AG04450 (cell line): ENCODE data around the gene EXT2. TPM values are rescaled to one million over a fixed set of nuclear protein-coding genes. Genes with fewer than 3 reads are reported as not detected.
A peak's percentile ranks its signal among the peaks of the same experiment; 100 is the strongest.

ENCODE experiments used
- CTCF ChIA-PET: fragments of 300-600, 350-600 bp; formaldehyde crosslinking; extraction: SDS; loops from one replicate; lab custom pipeline; 2022; ENCODE audit warnings: antibody characterized with exemption, inconsistent platforms; lab: Charles Lee
- POLR2A ChIA-PET: fragments of 350-600 bp; formaldehyde crosslinking; extraction: SDS; loops from one replicate; lab custom pipeline; 2021; ENCODE audit warnings: antibody characterized with exemption, inconsistent platforms; lab: Yijun Ruan, JAX
- DNase-seq: peaks from one replicate; pipeline ENCODE4 v3.0.0-alpha.2; 2011; ENCODE audit warnings: low read depth, low spot score
- H3K27ac ChIP-seq: one replicate; pipeline ENCODE4 v1.5.1; 2012; ENCODE audit warnings: low read depth, low read length, control low read depth
- H3K27me3 ChIP-seq: one replicate; pipeline ENCODE4 v1.6.0; 2012; ENCODE audit warnings: low read length; ENCODE audit not compliant: control insufficient read depth, insufficient read depth
- H3K4me3 ChIP-seq: 2 replicates; pipeline ENCODE4 v1.5.1; 2011; ENCODE audit warnings: mild to moderate bottlenecking, low read depth, low read length, control low read depth
- H3K9me3 ChIP-seq: 2 replicates; pipeline ENCODE4 v1.5.1; 2012; ENCODE audit warnings: low read length; ENCODE audit not compliant: control insufficient read depth, insufficient read depth
- polyA minus RNA-seq: library from RNA; depleted of rRNA, polyadenylated mRNA; stranded (reverse); fragments of >200 nt; gene quantifications from 2 replicates; pipeline ENCODE4 v1.2.3, GENCODE V29; 2011; rRNA and poly(A)+ RNA removed
- polyA plus RNA-seq: library from polyadenylated mRNA; depleted of rRNA; stranded (reverse); fragments of >200 nt; gene quantifications from 2 replicates; pipeline ENCODE4 v1.2.3, GENCODE V29; 2011; rRNA removed
- TF ChIP-seq, protein P1 (sequence below): IDR thresholded peaks from 2 replicates; pipeline ENCODE4 v1.5.1; 2011; ENCODE audit warnings: low read depth, low read length, control low read depth, inconsistent platforms

The EXT2 gene
- 128 and 138 TPM in 2 replicates for polyA plus RNA-seq
- polyA minus RNA-seq = 133 TPM in 2 replicates

DNA sequence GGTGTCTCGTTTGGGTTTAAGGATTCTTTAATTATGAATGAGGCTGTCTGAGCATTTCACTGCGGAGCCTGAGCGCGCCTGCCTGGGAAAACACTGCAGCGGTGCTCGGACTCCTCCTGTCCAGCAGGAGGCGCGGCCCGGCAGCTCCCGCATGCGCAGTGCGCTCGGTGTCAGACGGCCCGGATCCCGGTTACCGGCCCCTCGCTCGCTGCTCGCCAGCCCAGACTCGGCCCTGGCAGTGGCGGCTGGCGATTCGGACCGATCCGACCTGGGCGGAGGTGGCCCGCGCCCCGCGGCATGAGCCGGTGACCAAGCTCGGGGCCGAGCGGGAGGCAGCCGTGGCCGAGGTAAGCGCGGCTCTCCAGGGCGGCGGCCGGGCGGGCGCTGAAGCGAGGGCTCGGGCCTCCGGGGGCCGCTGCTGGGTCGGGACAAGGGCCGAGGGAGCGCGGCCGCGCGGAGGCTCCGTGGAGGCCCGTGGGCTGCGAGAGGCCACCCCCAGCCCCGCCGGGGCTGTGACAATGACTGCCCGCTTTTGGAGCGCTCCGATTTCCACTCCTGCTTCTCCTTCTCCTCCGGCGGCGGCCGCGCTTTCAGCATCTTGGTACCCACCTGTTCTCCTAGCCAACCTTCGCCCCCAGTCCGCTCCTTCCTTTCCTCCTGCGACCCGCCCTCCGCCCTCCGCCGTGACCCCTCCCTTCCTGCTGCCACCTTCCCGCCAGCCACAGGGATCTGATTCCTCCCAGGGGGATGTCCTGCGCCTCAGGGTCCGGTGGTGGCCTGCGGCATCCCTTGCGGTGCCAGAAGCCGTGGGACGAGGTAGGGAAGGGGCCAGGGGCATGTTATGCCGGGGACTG is at the start of gene EXT2:
Gene EXT2 (plus strand): TSS at position 173 of the 854 bp plus-strand sequence. CDS start 12,035 bp downstream, outside the sequence.
- ChIA-PET POLR2A (interaction anchor here (0.6 kb wide), 1 partner anchor 460 kb away, joined by 8 read pairs; no protein-coding TSS in a partner anchor), CTCF (interaction anchor here (0.6 to 3.8 kb wide), 28 partner anchors 9 to 967 kb away, joined by 3 to 112 read pairs (median 6); partner anchors contain the start of gene ACCS)
- no peak within 1 kb of the TSS for H3K27ac ChIP-seq
- peak within 1 kb of the TSS; percentile 82 for H3K4me3 ChIP-seq
- H3K9me3 ChIP-seq = no peaks in the 10 kb centered on the region; the same call in 1 of the 2 replicates
- H3K27me3 ChIP-seq = peaks cover 8% of the 10 kb centered on the region
- peak; percentile 61 for DNase-seq
- TF ChIP-seq, protein P1, sequence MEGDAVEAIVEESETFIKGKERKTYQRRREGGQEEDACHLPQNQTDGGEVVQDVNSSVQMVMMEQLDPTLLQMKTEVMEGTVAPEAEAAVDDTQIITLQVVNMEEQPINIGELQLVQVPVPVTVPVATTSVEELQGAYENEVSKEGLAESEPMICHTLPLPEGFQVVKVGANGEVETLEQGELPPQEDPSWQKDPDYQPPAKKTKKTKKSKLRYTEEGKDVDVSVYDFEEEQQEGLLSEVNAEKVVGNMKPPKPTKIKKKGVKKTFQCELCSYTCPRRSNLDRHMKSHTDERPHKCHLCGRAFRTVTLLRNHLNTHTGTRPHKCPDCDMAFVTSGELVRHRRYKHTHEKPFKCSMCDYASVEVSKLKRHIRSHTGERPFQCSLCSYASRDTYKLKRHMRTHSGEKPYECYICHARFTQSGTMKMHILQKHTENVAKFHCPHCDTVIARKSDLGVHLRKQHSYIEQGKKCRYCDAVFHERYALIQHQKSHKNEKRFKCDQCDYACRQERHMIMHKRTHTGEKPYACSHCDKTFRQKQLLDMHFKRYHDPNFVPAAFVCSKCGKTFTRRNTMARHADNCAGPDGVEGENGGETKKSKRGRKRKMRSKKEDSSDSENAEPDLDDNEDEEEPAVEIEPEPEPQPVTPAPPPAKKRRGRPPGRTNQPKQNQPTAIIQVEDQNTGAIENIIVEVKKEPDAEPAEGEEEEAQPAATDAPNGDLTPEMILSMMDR = peak; percentile 90

DNA sequence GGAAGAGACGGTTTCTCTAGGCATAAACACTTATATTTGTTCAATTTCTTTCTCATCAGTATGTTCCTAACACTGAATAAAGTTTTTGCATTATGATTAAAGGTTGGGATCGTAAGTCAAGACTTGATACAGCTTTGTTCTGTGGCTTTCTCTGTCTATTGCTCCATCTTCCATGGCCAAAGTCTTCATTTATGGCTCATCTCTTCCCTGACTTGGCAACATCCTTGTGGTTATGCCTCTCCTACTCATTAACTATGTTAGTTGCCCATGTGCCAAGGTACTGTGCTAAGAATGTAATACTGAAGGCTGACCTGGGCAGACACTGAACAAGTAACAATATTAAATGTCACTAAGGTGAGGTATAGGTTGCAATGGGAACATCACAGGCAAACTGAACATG is 49.3 kb upstream of the EXT2 start:
- DNase-seq = no peak
- ChIA-PET CTCF (interaction anchor here (10.8 kb wide), 1 partner anchor 157 kb away, joined by 180 read pairs; no protein-coding TSS in a partner anchor), POLR2A (no interaction called here)
- H3K27ac ChIP-seq = no peak overlapping the region
- peaks cover 16% of the 10 kb centered on the region for H3K27me3 ChIP-seq
- TF ChIP-seq, protein P1 = no peak
- H3K9me3 ChIP-seq = no peaks in the 10 kb centered on the region
- H3K4me3 ChIP-seq = no peak overlapping the region

DNA sequence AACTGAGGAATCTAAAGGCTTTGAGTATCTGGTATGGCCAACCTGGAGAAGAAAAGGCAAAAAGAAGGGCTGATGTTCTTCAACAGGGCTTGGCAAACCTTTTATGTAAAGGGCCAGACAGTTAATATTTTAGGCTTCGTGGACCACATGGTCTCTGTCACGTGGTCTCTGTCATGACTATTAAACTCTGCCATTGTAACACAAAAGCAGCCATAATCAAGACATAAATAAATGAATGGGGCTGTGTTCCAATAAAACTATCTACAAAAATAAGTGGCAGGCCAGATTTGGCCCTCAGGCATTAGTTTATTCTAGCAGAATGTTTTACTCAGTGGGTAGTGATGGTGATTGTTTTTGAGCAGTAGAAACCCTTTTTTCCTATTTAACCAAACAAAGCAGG is 48.2 kb upstream of the EXT2 start:
- Histone ChIP-seq H3K4me3 (no peak overlapping the region), H3K27me3 (peaks cover 13% of the 10 kb centered on the region), H3K9me3 (no peaks in the 10 kb centered on the region), H3K27ac (no peak overlapping the region)
- CTCF ChIA-PET = no interaction called here
- TF ChIP-seq, protein P1 = no peak
- no peak for DNase-seq
- POLR2A ChIA-PET = no interaction called here

DNA sequence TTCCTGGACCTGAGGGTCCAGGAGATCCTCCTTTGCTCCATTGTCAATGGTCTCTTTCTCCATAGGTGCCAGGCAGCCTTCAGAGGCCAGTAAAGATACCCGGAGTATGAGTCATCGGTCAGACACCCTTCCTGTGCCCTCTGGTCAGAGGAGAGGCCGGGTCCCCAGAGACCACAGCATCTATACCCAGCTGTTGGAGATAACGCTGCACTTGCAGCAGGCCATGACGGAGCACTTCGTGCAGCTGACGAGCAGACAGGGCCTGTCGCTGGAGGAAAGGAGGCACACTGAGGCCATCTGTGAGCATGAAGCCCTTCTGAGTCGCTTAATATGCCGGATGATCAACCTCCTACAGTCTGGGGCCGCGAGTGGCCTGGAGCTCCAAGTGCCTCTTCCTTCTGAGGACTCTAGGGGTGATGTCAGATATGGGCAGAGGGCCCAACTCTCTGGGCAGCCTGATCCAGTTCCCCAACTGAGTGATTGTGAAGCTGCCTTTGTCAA is 47.5 kb upstream of the EXT2 start, which contains the start of gene ACCSL:
Gene ACCSL (plus strand): TSS at position 51 of the 501 bp plus-strand sequence. CDS start 56 bp downstream, at position 107.
- DNase-seq = no peak
- Histone ChIP-seq H3K4me3 (no peak within 1 kb of the TSS), H3K27ac (no peak within 1 kb of the TSS), H3K27me3 (peaks cover 17% of the 10 kb centered on the region), H3K9me3 (no peaks in the 10 kb centered on the region)
- TF ChIP-seq, protein P1 = no peak
- CTCF ChIA-PET = no interaction called here
- POLR2A ChIA-PET = no interaction called here

DNA sequence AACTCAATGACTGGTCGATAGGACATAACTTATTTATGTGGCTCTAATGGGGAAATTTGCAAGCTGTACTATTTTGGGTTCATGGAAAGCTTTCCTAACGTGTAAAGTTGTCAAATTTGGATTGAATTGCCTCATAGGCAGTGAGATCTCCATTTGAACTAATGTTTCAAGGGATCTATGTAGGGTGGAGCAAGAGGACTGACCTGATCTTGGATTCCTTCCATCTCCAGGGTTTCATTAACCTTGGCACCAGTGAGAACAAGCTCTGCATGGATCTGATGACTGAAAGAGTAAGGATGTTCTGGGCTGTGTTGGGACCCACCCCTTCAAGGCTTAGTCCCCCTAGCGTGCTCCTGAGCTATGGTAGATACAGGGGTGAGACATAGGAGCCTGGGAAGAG is 45.6 kb upstream of the EXT2 start:
- TF ChIP-seq, protein P1 = no peak
- Histone ChIP-seq H3K9me3 (no peaks in the 10 kb centered on the region), H3K27ac (no peak overlapping the region), H3K4me3 (no peak overlapping the region), H3K27me3 (peaks cover 18% of the 10 kb centered on the region)
- no peak for DNase-seq
- CTCF ChIA-PET = interaction anchor here (0.6 to 1.0 kb wide), 3 partner anchors 13 to 161 kb away, joined by 3 to 4 read pairs (median 3); no protein-coding TSS in a partner anchor
- POLR2A ChIA-PET = no interaction called here
